HUES6 (cell line): ENCODE results near the gene MIPOL1.

Experiments
- H3K27ac ChIP-seq: 2 replicates; pipeline ENCODE4 v1.7.0; 2013; ENCODE audit warnings: low read depth, mild to moderate bottlenecking, low read length, inconsistent platforms
- H3K27me3 ChIP-seq: 2 replicates; pipeline ENCODE4 v1.6.1; 2013; ENCODE audit warnings: low read length; ENCODE audit not compliant: control insufficient read depth, insufficient read depth
- H3K36me3 ChIP-seq: 2 replicates; pipeline ENCODE4 v1.6.1; 2013; ENCODE audit warnings: low read length; ENCODE audit not compliant: control insufficient read depth, insufficient read depth
- H3K4me1 ChIP-seq: 2 replicates; pipeline ENCODE4 v1.6.1; 2013; ENCODE audit warnings: low read length; ENCODE audit not compliant: control insufficient read depth, insufficient read depth
- H3K4me3 ChIP-seq: 2 replicates; pipeline ENCODE4 v1.5.1; 2013; ENCODE audit warnings: low read depth, low read length
- H3K9ac ChIP-seq: one replicate; pipeline ENCODE4 v1.6.1; 2013; ENCODE audit warnings: mild to moderate bottlenecking, low read length
- H3K9me3 ChIP-seq: 2 replicates; pipeline ENCODE4 v1.6.1; 2013; ENCODE audit warnings: low read depth, low read length; ENCODE audit not compliant: control insufficient read depth, insufficient read depth

MIPOL1 gene

GRCh38 chr14:37566811-37567371, 369.2 kb downstream of the MIPOL1 start:
- peaks cover 15% of the 10 kb centered on the region; the same call in 1 of the 2 replicates for H3K4me1 ChIP-seq
- H3K27me3 ChIP-seq, result 0 out of 2 replicates have a peak, but pooled peaks cover under 1% of the 10 kb centered on the region
- no peak overlapping the region for H3K4me3 ChIP-seq
- H3K27ac ChIP-seq, result no peak overlapping the region
- H3K9ac ChIP-seq, result no peak overlapping the region
- no peaks in the 10 kb centered on the region for H3K36me3 ChIP-seq
- no peaks in the 10 kb centered on the region for H3K9me3 ChIP-seq

DNA sequence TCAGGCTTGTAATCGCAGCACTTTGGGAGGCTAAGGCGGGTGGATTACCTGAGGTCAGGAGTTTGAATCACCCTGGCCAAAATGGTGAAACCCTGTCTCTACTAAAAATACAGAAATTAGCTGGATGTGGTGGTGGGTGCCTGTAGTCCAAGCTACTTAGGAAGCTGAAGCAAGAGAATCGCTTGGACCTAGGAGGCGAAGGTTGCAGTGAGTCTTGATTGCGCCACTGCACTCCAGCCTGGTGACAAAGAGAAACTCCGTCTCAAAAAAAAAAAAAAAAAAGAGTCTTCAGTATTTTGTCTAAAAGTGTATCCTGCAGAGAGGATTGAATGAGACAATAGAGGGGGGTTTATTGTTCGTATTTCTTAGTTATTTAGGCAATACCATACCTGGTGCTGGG, 372.0 kb downstream of the MIPOL1 start:
- Histone ChIP-seq H3K4me3 (no peak overlapping the region), H3K4me1 (peaks cover 15% of the 10 kb centered on the region; the same call in 1 of the 2 replicates), H3K36me3 (no peaks in the 10 kb centered on the region), H3K9me3 (no peaks in the 10 kb centered on the region), H3K9ac (no peak overlapping the region), H3K27me3 (peaks cover 6% of the 10 kb centered on the region; the same call in 1 of the 2 replicates), H3K27ac (no peak overlapping the region)

DNA sequence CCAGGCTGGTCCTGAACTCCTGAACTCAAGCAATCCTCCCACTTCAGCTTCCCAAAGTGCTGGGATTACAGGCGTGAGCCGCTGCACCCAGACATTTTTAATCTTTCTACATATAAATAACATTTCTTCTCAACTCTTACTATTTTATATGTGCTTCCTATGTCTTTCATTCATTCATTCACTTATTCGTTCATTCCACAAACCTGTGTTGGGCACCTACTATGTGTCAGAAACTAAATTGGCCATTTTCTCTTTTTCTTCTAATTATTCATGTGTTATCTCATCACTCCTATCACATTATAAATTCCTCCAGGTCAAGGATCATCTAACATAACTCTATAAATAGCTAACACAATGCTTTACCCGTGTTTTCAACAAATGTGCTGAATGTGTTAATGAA, 373.7 kb downstream of the MIPOL1 start:
- Histone ChIP-seq H3K9me3 (no peaks in the 10 kb centered on the region), H3K9ac (no peak overlapping the region), H3K4me3 (no peak overlapping the region), H3K36me3 (no peaks in the 10 kb centered on the region), H3K4me1 (peaks cover 12% of the 10 kb centered on the region; the same call in 1 of the 2 replicates), H3K27me3 (peaks cover 23% of the 10 kb centered on the region), H3K27ac (no peak overlapping the region)

DNA sequence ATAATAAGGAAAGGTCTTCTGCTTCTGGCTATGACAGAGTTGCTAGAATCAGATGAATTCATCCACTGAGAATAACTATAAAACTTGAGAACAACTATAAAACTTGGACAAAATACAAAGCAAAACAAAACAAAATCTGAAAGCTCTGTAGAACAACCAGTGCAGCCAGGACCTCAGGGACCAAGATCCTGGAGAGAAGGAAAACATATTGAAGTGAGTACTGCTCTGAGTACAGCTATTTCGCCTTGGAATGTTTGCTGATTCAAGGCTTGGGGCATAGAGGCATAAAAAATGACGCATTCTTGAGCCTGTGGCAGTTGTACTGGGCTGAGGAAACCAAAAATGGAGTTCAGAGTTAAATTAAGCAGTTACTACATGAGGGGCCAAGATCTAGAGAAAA, 375.6 kb downstream of the MIPOL1 start:
- Histone ChIP-seq H3K27ac (no peak overlapping the region), H3K4me3 (no peak overlapping the region), H3K36me3 (no peaks in the 10 kb centered on the region), H3K9me3 (no peaks in the 10 kb centered on the region), H3K27me3 (peaks cover 42% of the 10 kb centered on the region), H3K4me1 (no peaks in the 10 kb centered on the region), H3K9ac (no peak overlapping the region)

- no peak overlapping the region for H3K4me3 ChIP-seq
- H3K9ac ChIP-seq, result no peak overlapping the region
- H3K27ac ChIP-seq, result no peak overlapping the region
- H3K27me3 ChIP-seq, result peaks cover 95% of the 10 kb centered on the region
- H3K36me3 ChIP-seq, result no peaks in the 10 kb centered on the region
- H3K9me3 ChIP-seq, result no peaks in the 10 kb centered on the region
- H3K4me1 ChIP-seq, result peaks cover 9% of the 10 kb centered on the region; the same call in 1 of the 2 replicates
These were observed 381.5 kb downstream of the MIPOL1 start for GRCh38 chr14:37579274-37579673.

DNA sequence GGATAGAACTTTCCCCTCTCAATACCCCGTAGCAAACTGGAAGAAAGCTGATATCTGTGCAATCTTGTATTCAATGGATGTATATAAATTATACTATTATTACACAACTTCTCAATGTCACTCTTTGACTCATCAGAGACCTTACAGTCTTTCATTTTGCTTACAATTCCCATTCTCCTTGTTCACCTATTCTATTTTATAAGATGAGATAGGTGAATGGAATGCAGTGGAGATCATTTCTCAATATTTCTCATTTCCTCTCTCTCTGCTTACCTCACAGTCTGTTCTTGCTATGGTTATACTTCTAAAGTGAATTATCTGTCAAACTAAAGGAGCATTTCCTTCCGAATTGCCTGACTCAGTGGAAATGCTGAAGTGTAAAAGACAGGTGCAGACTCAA, 382.4 kb downstream of the MIPOL1 start:
- Histone ChIP-seq H3K4me1 (peaks cover 18% of the 10 kb centered on the region), H3K36me3 (no peaks in the 10 kb centered on the region), H3K27me3 (peaks cover 99% of the 10 kb centered on the region), H3K4me3 (no peak overlapping the region), H3K9ac (no peak overlapping the region), H3K27ac (no peak overlapping the region), H3K9me3 (no peaks in the 10 kb centered on the region)

DNA sequence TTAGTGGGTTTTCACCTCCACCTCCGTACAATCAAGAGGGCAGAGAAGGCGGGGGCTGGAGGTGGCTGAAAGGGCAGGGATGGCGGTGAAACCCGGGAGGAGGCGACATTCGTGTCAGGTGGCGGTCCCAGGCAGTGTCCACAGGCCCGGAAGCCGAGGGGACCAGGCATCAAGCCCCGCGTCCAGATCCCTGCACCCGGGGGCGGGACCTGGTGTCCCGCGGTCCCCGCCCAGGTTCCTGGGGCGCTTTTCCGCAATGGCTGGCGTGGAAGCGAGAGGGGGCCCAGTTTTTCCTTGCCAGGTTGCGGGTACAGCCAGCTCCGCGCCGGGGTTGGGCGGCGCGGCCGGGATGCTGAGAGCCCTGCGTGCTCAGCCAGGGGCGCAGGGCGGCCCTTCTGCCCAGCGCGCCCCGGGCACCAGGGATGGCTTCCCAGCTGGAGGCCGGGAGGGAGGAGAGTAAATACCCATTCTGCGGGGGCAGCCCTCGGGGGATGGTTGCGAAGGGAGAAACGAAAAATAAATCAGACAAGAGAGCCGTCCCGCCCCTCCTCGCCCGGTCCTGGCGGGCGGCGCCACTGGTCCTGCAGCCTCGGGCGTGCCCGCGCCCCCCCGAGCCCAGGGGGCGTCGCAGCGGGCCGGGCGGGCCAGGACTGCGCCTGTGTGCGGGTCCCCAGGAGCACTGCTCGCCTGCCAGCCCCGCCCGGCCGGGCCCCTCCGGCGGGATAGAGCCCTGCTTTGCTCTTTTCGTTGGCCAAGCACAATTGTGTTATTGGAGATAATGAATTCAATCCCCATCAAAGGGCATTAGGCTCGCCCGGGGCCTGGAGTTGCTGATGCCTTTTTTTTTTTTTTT, 385.8 kb downstream of the MIPOL1 start:
- Histone ChIP-seq H3K4me3 (peak overlapping the region; percentile 54), H3K9ac (no peak overlapping the region), H3K27ac (no peak overlapping the region), H3K9me3 (no peaks in the 10 kb centered on the region), H3K36me3 (no peaks in the 10 kb centered on the region), H3K27me3 (peaks cover 100% of the 10 kb centered on the region), H3K4me1 (peaks cover 32% of the 10 kb centered on the region)

GRCh38 chr14:37584211-37585100, 386.7 kb downstream of the MIPOL1 start:
- Histone ChIP-seq H3K9ac (no peak overlapping the region), H3K4me1 (peaks cover 41% of the 10 kb centered on the region), H3K9me3 (no peaks in the 10 kb centered on the region), H3K27ac (no peak overlapping the region), H3K27me3 (peaks cover 100% of the 10 kb centered on the region), H3K4me3 (peak overlapping the region; percentile 46), H3K36me3 (no peaks in the 10 kb centered on the region)

GRCh38 chr14:37585101-37585511, 387.4 kb downstream of the MIPOL1 start:
- Histone ChIP-seq H3K4me3 (peak overlapping the region; percentile 46), H3K27me3 (peaks cover 100% of the 10 kb centered on the region), H3K9me3 (no peaks in the 10 kb centered on the region), H3K36me3 (no peaks in the 10 kb centered on the region), H3K9ac (no peak overlapping the region), H3K4me1 (peaks cover 43% of the 10 kb centered on the region), H3K27ac (no peak overlapping the region)

GRCh38 chr14:37585971-37586796, 388.4 kb downstream of the MIPOL1 start:
- Histone ChIP-seq H3K9me3 (no peaks in the 10 kb centered on the region), H3K27ac (no peak overlapping the region), H3K36me3 (no peaks in the 10 kb centered on the region), H3K4me1 (peaks cover 46% of the 10 kb centered on the region), H3K27me3 (peaks cover 100% of the 10 kb centered on the region), H3K4me3 (no peak overlapping the region), H3K9ac (no peak overlapping the region)
